ENCODE results near the gene PTGER4. TPM values are rescaled to one million over a fixed set of nuclear protein-coding genes. Genes with fewer than 3 reads are reported as not detected.

Gene PTGER4
- total RNA-seq, 6 experiments from 2014 or later: 0.84 to 4.4 (median 2.9) TPM

DNA sequence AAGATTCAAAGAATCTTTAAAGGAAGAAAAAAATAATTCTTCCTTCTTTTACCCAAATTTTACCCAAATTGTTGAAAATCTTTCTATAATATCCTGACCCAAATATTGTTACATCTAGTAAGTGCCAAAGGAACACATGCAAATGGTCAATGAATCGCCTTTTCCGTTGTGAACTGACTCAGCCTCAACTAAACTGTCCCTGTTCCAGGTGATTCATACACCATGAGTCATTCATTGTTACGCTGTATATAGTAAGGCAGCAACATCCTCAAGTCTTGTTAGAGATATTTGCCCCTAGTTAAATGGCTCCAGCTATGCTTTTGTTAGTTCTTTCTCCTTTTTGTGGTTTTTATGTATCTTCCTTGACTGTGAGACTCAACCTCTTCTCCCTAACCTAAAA lies 9.7 kb downstream of the PTGER4 start:
- 35% methylated on average over 3 of the region's 3 CpGs for WGBS (ENCODE audit: insufficient coverage, low coverage, low lambda C conversion rate, missing lambda C conversion rate)
- TF ChIP-seq, protein P1, sequence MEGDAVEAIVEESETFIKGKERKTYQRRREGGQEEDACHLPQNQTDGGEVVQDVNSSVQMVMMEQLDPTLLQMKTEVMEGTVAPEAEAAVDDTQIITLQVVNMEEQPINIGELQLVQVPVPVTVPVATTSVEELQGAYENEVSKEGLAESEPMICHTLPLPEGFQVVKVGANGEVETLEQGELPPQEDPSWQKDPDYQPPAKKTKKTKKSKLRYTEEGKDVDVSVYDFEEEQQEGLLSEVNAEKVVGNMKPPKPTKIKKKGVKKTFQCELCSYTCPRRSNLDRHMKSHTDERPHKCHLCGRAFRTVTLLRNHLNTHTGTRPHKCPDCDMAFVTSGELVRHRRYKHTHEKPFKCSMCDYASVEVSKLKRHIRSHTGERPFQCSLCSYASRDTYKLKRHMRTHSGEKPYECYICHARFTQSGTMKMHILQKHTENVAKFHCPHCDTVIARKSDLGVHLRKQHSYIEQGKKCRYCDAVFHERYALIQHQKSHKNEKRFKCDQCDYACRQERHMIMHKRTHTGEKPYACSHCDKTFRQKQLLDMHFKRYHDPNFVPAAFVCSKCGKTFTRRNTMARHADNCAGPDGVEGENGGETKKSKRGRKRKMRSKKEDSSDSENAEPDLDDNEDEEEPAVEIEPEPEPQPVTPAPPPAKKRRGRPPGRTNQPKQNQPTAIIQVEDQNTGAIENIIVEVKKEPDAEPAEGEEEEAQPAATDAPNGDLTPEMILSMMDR (IDR thresholded peaks at IDR 0.05): no peak
- no peak for TF ChIP-seq POLR2A (IDR thresholded peaks at IDR 0.05)
- intact Hi-C loops (cut with DNase I): loop anchor here (10.0 kb wide), 1 partner anchor 745 kb away; no protein-coding TSS in a partner anchor
- Histone ChIP-seq H3K36me3 (no peaks in the 10 kb centered on the region), H3K9me3 (no peaks in the 10 kb centered on the region), H3K27ac (no peak overlapping the region), H3K4me3 (no peak overlapping the region), H3K27me3 (no peaks in the 10 kb centered on the region), H3K4me1 (no peaks in the 10 kb centered on the region)
- DNase-seq: no peak
- peak in 3 of 4 donors; percentile 26 to 85 (median 50) for ATAC-seq

DNA sequence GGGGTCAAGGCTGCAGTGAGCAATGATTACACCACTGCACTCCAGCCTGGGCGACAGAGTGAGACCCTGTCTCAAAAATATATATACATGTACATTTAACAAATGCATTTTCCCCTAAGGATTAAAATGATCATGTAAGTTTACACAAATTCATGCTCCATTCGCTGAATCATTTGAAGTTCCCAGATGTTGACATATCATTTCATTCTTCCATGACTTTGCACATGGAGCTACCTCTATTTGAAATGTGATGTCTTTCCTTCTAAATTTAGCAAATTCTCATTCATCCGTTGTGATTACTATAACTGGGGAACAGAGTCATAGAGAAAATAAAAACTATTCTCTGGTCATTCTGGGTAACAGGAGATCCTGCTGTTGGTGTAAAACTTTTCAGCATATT lies 10.6 kb downstream of the PTGER4 start:
- TF ChIP-seq, protein P1 (IDR thresholded peaks at IDR 0.05): no peak
- no peak for TF ChIP-seq POLR2A (IDR thresholded peaks at IDR 0.05)
- Histone ChIP-seq H3K4me1 (no peaks in the 10 kb centered on the region), H3K27me3 (no peaks in the 10 kb centered on the region), H3K36me3 (no peaks in the 10 kb centered on the region), H3K27ac (no peak overlapping the region), H3K4me3 (no peak overlapping the region), H3K9me3 (no peaks in the 10 kb centered on the region)
- 50% methylated on average over 2 of the region's 3 CpGs for WGBS (ENCODE audit: insufficient coverage, low coverage, low lambda C conversion rate, missing lambda C conversion rate)
- DNase-seq: no peak
- ATAC-seq: no peak
- intact Hi-C loops (cut with DNase I): no loop called here

DNA sequence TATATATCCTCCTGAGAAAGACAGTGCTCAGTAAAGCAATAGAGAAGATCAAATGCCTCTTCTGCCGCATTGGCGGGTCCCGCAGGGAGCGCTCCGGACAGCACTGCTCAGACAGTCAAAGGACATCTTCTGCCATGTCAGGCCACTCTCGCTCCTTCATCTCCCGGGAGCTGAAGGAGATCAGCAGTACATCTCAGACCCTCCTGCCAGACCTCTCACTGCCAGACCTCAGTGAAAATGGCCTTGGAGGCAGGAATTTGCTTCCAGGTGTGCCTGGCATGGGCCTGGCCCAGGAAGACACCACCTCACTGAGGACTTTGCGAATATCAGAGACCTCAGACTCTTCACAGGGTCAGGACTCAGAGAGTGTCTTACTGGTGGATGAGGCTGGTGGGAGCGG lies 12.2 kb downstream of the PTGER4 start:
- 94% methylated on average over 6 of the region's 9 CpGs for WGBS (ENCODE audit: insufficient coverage, low coverage, low lambda C conversion rate, missing lambda C conversion rate)
- Histone ChIP-seq H3K4me3 (no peak overlapping the region), H3K27ac (no peak overlapping the region), H3K4me1 (no peaks in the 10 kb centered on the region), H3K9me3 (no peaks in the 10 kb centered on the region), H3K27me3 (no peaks in the 10 kb centered on the region), H3K36me3 (no peaks in the 10 kb centered on the region)
- TF ChIP-seq POLR2A (IDR thresholded peaks at IDR 0.05): no peak
- TF ChIP-seq, protein P1 (IDR thresholded peaks at IDR 0.05): no peak
- intact Hi-C loops (cut with DNase I): no loop called here
- DNase-seq: no peak
- ATAC-seq: no peak

DNA sequence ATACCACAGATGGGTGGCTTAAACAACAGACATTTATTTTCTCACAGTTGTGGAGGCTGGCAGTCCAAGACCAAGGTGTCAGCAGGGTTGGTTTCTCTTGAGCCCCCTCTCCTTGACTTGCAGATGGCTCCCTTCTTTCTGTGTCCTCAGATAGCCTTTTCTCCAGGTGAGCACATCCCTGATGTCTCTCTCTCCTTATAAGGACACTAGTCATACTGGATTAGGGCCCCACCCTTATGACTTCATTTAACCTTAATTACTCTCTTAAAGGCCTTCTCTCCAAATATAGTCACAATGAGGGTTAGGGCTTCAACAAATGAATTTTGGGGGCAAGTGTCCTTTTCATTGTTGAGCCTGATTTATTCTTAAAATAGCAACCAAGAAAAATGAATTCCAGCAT lies 14.7 kb downstream of the PTGER4 start:
- Histone ChIP-seq H3K36me3 (no peaks in the 10 kb centered on the region), H3K9me3 (no peaks in the 10 kb centered on the region), H3K27me3 (no peaks in the 10 kb centered on the region), H3K4me1 (no peaks in the 10 kb centered on the region), H3K4me3 (no peak overlapping the region), H3K27ac (no peak overlapping the region)
- TF ChIP-seq POLR2A (IDR thresholded peaks at IDR 0.05): no peak
- TF ChIP-seq, protein P1 (IDR thresholded peaks at IDR 0.05): no peak
- intact Hi-C loops (cut with DNase I): no loop called here
- DNase-seq: no peak
- no peak for ATAC-seq
